ENCODE measurements around the gene MIA2. TPM values are rescaled to one million over a fixed set of nuclear protein-coding genes. Genes with fewer than 3 reads are reported as not detected.

The MIA2 gene
- total RNA-seq, 2 donors from 2014 or later, result 41.8 to 61.8 TPM

GRCh38 chr14:39422243-39422642 is 188.5 kb downstream of the MIA2 start:
- Histone ChIP-seq H3K4me3 (no peak overlapping the region), H3K9me3 (no peaks in the 10 kb centered on the region), H3K27ac (no peak overlapping the region), H3K4me1 (no peaks in the 10 kb centered on the region), H3K9ac (ENCODE audit: low read depth in 2 of 2, low read length in 2 of 2) (no peak overlapping the region), H3K27me3 (no peaks in the 10 kb centered on the region), H3K36me3 (no peaks in the 10 kb centered on the region)
- intact Hi-C loops (cut with DNase I), result no loop called here
- TF ChIP-seq CTCF (IDR thresholded peaks at IDR 0.05), result no peak
- DNase-seq, result no peak

GRCh38 chr14:39423793-39424192 is 190.1 kb downstream of the MIA2 start:
- TF ChIP-seq CTCF (IDR thresholded peaks at IDR 0.05), result no peak
- Histone ChIP-seq H3K36me3 (no peaks in the 10 kb centered on the region), H3K27ac (no peak overlapping the region), H3K9ac (ENCODE audit: low read depth in 2 of 2, low read length in 2 of 2) (no peak overlapping the region), H3K4me3 (no peak overlapping the region), H3K27me3 (no peaks in the 10 kb centered on the region), H3K9me3 (no peaks in the 10 kb centered on the region), H3K4me1 (no peaks in the 10 kb centered on the region)
- DNase-seq, result no peak
- intact Hi-C loops (cut with DNase I), result no loop called here

- H3K36me3 ChIP-seq, result no peaks in the 10 kb centered on the region
- intact Hi-C loops (cut with DNase I), result no loop called here
- DNase-seq, result no peak
- H3K4me1 ChIP-seq, result no peaks in the 10 kb centered on the region
- no peak overlapping the region for H3K27ac ChIP-seq
- H3K9ac ChIP-seq (ENCODE audit: low read depth in 2 of 2, low read length in 2 of 2), result no peak overlapping the region
- H3K9me3 ChIP-seq, result no peaks in the 10 kb centered on the region
- no peak overlapping the region for H3K4me3 ChIP-seq
- H3K27me3 ChIP-seq, result no peaks in the 10 kb centered on the region
- no peak for TF ChIP-seq CTCF (IDR thresholded peaks at IDR 0.05)
Measured at GRCh38 chr14:39425947-39426346, 192.2 kb downstream of the MIA2 start.

GRCh38 chr14:39426605-39427004 is 192.9 kb downstream of the MIA2 start:
- no peak overlapping the region for H3K9ac ChIP-seq (ENCODE audit: low read depth in 2 of 2, low read length in 2 of 2)
- intact Hi-C loops (cut with DNase I), result no loop called here
- H3K9me3 ChIP-seq, result no peaks in the 10 kb centered on the region
- no peak overlapping the region for H3K27ac ChIP-seq
- H3K4me3 ChIP-seq, result no peak overlapping the region
- H3K4me1 ChIP-seq, result no peaks in the 10 kb centered on the region
- no peak for TF ChIP-seq CTCF (IDR thresholded peaks at IDR 0.05)
- DNase-seq, result no peak
- no peaks in the 10 kb centered on the region for H3K36me3 ChIP-seq
- H3K27me3 ChIP-seq, result no peaks in the 10 kb centered on the region

- Histone ChIP-seq H3K36me3 (no peaks in the 10 kb centered on the region), H3K4me3 (no peak overlapping the region), H3K9ac (ENCODE audit: low read depth in 2 of 2, low read length in 2 of 2) (no peak overlapping the region), H3K4me1 (no peaks in the 10 kb centered on the region), H3K27ac (no peak overlapping the region), H3K9me3 (no peaks in the 10 kb centered on the region), H3K27me3 (no peaks in the 10 kb centered on the region)
- no peak for DNase-seq
- TF ChIP-seq CTCF (IDR thresholded peaks at IDR 0.05), result no peak
- intact Hi-C loops (cut with DNase I), result no loop called here
Measured at GRCh38 chr14:39428118-39428517, 194.4 kb downstream of the MIA2 start.
